GM23338 (cell line): Measurements from ENCODE around the gene CYP46A1.

ENCODE experiments used
- POLR2AphosphoS5 ChIP-seq: IDR thresholded peaks from 2 replicates; pipeline ENCODE4 v1.6.1; 2016; ENCODE audit warnings: antibody characterized with exemption, low read depth
- TF ChIP-seq, protein P1 (sequence below), 2 experiments: fragments of 200-600 bp in 1 of 2; sonication (generic) in 1 of 2; conservative IDR thresholded peaks; 2 replicates each; pipeline versions ENCODE4 v1.5.1 to v1.6.1; 2016 to 2017; ENCODE audit warnings: antibody characterized with exemption in 2 of 2, low read depth in 2 of 2, mild to moderate bottlenecking in 2 of 2, moderate library complexity in 1 of 2

DNA sequence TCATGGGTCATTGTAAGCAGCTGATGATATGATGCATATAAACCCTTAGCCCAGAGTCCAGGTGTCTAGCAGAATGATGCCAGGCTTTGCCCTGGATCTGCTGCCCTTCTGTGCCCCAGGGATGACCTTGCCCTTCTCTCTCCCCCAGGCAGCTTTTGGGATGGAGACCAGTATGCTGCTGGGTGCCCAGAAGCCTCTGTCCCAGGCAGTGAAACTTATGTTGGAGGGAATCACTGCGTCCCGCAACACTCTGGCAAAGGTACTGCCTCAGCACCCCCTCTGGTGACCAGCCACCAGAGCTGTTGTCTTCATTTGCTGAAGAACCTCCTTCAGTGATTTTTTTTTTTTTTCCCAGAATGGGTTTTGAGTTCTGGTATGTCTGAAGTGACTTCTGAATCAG, 23.3 kb downstream of the CYP46A1 start:
- no peak for TF ChIP-seq POLR2AphosphoS5
- TF ChIP-seq, protein P1, sequence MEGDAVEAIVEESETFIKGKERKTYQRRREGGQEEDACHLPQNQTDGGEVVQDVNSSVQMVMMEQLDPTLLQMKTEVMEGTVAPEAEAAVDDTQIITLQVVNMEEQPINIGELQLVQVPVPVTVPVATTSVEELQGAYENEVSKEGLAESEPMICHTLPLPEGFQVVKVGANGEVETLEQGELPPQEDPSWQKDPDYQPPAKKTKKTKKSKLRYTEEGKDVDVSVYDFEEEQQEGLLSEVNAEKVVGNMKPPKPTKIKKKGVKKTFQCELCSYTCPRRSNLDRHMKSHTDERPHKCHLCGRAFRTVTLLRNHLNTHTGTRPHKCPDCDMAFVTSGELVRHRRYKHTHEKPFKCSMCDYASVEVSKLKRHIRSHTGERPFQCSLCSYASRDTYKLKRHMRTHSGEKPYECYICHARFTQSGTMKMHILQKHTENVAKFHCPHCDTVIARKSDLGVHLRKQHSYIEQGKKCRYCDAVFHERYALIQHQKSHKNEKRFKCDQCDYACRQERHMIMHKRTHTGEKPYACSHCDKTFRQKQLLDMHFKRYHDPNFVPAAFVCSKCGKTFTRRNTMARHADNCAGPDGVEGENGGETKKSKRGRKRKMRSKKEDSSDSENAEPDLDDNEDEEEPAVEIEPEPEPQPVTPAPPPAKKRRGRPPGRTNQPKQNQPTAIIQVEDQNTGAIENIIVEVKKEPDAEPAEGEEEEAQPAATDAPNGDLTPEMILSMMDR (conservative IDR thresholded peaks at IDR 0.05; ENCODE audit: low read depth in 2 of 2): 0 out of 4 replicates have a peak, but pooled peaks of 1 of the 2 experiments have one; percentile 3
